PC-9 (cell line): ENCODE measurements around the gene RAPSN. TPM values are rescaled to one million over a fixed set of nuclear protein-coding genes. Genes with fewer than 3 reads are reported as not detected.
"Not testable (repeated sequence)": the region's sequence is repeated elsewhere in the genome, so short reads cannot be mapped to it uniquely, and the experiment has no call there.

Source experiments
- BruUV-seq: library from RNA; stranded (reverse); fragments of 400-500 nt; replicated peaks from 2 replicates; lab custom pipeline; 2021; lab: Mats Ljungman, UMichigan
- CTCF ChIA-PET: fragments of 300-600 bp; sonication (Branson Sonifier 250); formaldehyde crosslinking; loops from one replicate; lab custom pipeline; 2022; ENCODE audit warnings: antibody characterized with exemption; lab: Charles Lee
- POLR2A ChIA-PET: fragments of 300-600 bp; sonication (Branson Sonifier 250); formaldehyde crosslinking; loops from one replicate; lab custom pipeline; 2022; ENCODE audit warnings: antibody characterized with exemption; ENCODE audit not compliant: unreplicated experiment; lab: Charles Lee
- DNase-seq, 2 experiments: peaks; one replicate each; pipeline versions ENCODE4 v3.0.0 to v3.0.0-alpha.2; 2015 to 2022; ENCODE audit warnings: mixed read lengths in 1 of 2
- H2AFZ ChIP-seq: fragments of 200-600 bp; sonication (generic); 2 replicates; pipeline ENCODE4 v1.8.1; 2017; ENCODE audit warnings: antibody characterized with exemption
- H3F3A ChIP-seq: fragments of 200-600 bp; sonication (generic); 2 replicates; pipeline ENCODE4 v1.8.1; 2017; ENCODE audit warnings: antibody characterized with exemption, mild to moderate bottlenecking, low read depth; ENCODE audit not compliant: insufficient read depth
- H3K27ac ChIP-seq: fragments of 200-600 bp; sonication (generic); 2 replicates; pipeline ENCODE4 v1.6.1; 2016; ENCODE audit warnings: mixed run types
- H3K27me3 ChIP-seq: fragments of 200-600 bp; sonication (generic); 2 replicates; pipeline ENCODE4 v1.6.1; 2016; ENCODE audit warnings: low read depth, mixed run types; ENCODE audit not compliant: insufficient read depth
- H3K36me3 ChIP-seq: fragments of 200-600 bp; sonication (generic); 2 replicates; pipeline ENCODE4 v1.6.1; 2016; ENCODE audit warnings: low read depth, mixed run types
- H3K4me1 ChIP-seq: fragments of 200-600 bp; sonication (generic); replicated peaks from 2 replicates; pipeline ENCODE4 v1.6.1; 2016; ENCODE audit warnings: mixed run types; ENCODE audit not compliant: insufficient read depth
- H3K4me2 ChIP-seq: fragments of 200-600 bp; sonication (generic); 2 replicates; pipeline ENCODE4 v1.6.1; 2017; ENCODE audit warnings: mixed run types
- H3K4me3 ChIP-seq: fragments of 200-600 bp; sonication (generic); 2 replicates; pipeline ENCODE4 v1.6.1; 2016; ENCODE audit warnings: mixed run types
- H3K79me2 ChIP-seq: fragments of 200-600 bp; sonication (generic); 2 replicates; pipeline ENCODE4 v1.6.1; 2017; ENCODE audit warnings: low read depth, mixed run types
- H3K9me2 ChIP-seq: fragments of 200-600 bp; sonication (generic); 2 replicates; pipeline ENCODE4 v1.8.1; 2017; ENCODE audit warnings: mild to moderate bottlenecking; ENCODE audit not compliant: insufficient read depth
- H3K9me3 ChIP-seq: fragments of 200-600 bp; sonication (generic); 2 replicates; pipeline ENCODE4 v1.8.1; 2016; ENCODE audit warnings: low read depth; ENCODE audit not compliant: insufficient read depth
- H4K20me1 ChIP-seq: fragments of 200-600 bp; sonication (generic); 2 replicates; pipeline ENCODE4 v1.8.1; 2017; ENCODE audit not compliant: insufficient read depth
- EZH2 ChIP-seq: fragments of 200-600 bp; sonication (generic); IDR thresholded peaks from 2 replicates; pipeline ENCODE4 v1.8.0; 2017; ENCODE audit warnings: antibody characterized with exemption, low read depth
- intact Hi-C: fragments of 100-400 bp; cut with micrococcal nuclease; formaldehyde crosslinking; loops from one replicate; pipeline ENCODE4 v1.10.0; 2022; ENCODE audit not compliant: unreplicated experiment
- total RNA-seq: library from RNA; stranded (reverse); gene quantifications from 2 replicates; pipeline ENCODE4 v1.2.3, GENCODE V29; 2021
- TF ChIP-seq, protein P1 (sequence below): fragments of 200-600 bp; sonication (generic); conservative IDR thresholded peaks from 2 replicates; pipeline ENCODE4 v1.6.1; 2017; ENCODE audit warnings: mixed run types, antibody characterized with exemption, mild to moderate bottlenecking, moderate library complexity

Gene RAPSN
- total RNA-seq, 1 experiment from 2014 or later, result 7.3 TPM

DNA sequence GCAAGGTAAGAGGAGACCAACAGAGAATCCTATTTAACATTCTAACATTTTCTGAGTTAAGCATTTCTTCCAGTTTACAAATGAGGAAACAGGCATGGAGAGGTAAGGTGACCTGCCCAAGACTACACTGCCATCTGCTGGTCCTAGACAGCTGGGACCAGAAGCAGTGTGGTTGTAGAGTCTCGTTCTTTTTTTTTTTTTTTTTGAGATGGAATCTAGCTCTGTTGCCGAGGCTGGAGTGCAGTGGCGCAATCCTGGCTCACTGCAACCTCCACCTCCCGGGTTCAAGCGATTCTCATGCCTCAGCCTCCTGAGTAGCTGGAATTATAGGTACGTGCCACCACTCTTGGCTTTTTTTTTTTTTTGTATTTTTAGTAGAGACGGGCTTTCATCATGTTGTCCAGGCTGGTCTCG, 5.3 kb upstream of the RAPSN start:
- not testable (repeated sequence) for H4K20me1 ChIP-seq, H3K4me1 ChIP-seq, H3K4me2 ChIP-seq, H3K4me3 ChIP-seq, H3K9me2 ChIP-seq, H3K9me3 ChIP-seq, BruUV-seq, H3K27me3 ChIP-seq, H3K36me3 ChIP-seq, H3K79me2 ChIP-seq, H3K27ac ChIP-seq, H2AFZ ChIP-seq
- TF ChIP-seq, protein P1, sequence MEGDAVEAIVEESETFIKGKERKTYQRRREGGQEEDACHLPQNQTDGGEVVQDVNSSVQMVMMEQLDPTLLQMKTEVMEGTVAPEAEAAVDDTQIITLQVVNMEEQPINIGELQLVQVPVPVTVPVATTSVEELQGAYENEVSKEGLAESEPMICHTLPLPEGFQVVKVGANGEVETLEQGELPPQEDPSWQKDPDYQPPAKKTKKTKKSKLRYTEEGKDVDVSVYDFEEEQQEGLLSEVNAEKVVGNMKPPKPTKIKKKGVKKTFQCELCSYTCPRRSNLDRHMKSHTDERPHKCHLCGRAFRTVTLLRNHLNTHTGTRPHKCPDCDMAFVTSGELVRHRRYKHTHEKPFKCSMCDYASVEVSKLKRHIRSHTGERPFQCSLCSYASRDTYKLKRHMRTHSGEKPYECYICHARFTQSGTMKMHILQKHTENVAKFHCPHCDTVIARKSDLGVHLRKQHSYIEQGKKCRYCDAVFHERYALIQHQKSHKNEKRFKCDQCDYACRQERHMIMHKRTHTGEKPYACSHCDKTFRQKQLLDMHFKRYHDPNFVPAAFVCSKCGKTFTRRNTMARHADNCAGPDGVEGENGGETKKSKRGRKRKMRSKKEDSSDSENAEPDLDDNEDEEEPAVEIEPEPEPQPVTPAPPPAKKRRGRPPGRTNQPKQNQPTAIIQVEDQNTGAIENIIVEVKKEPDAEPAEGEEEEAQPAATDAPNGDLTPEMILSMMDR, result peak; percentile 79
- intact Hi-C loops, result loop anchor here (1.0 to 5.0 kb wide), 3 partner anchors 80 to 163 kb away; no protein-coding TSS in a partner anchor
- POLR2A ChIA-PET, result interaction anchor here (0.7 kb wide), 1 partner anchor 35 kb away, joined by 4 read pairs; no protein-coding TSS in a partner anchor
- DNase-seq, result peak; percentile 67 to 72
- H3F3A ChIP-seq, result peaks cover 19% of the 10 kb centered on the region; the same call in 1 of the 2 replicates
- CTCF ChIA-PET, result interaction anchor here (0.5 to 1.6 kb wide), 14 partner anchors 12 to 1394 kb away, joined by 3 to 14 read pairs (median 5); partner anchors contain the start of gene CSTPP1

- Histone ChIP-seq H3K9me3 (no peaks in the 10 kb centered on the region), H4K20me1 (no peaks in the 10 kb centered on the region), H3K27ac (no peak overlapping the region), H3K36me3 (no peaks in the 10 kb centered on the region), H3K4me2 (no peak overlapping the region), H3K9me2 (no peaks in the 10 kb centered on the region), H3K4me1 (no peaks in the 10 kb centered on the region), H3F3A (peaks cover 12% of the 10 kb centered on the region; the same call in 1 of the 2 replicates), H3K27me3 (no peaks in the 10 kb centered on the region), H2AFZ (no peak overlapping the region), H3K79me2 (no peaks in the 10 kb centered on the region), H3K4me3 (no peak overlapping the region)
- TF ChIP-seq, protein P1, result no peak
- TF ChIP-seq EZH2, result no peak
- DNase-seq, result no peak
- BruUV-seq, result no TSS peak
- ChIA-PET POLR2A (no interaction called here), CTCF (interaction anchor here (0.7 to 1.6 kb wide), 2 partner anchors 59 to 332 kb away, joined by 9 to 14 read pairs; no protein-coding TSS in a partner anchor)
- intact Hi-C loops, result loop anchor here (5.0 kb wide), 1 partner anchor 164 kb away; no protein-coding TSS in a partner anchor
Measured at GRCh38 chr11:47453365-47453764, 4.4 kb upstream of the RAPSN start.

GRCh38 chr11:47451990-47452389, 3.1 kb upstream of the RAPSN start:
- no peaks in the 10 kb centered on the region for H4K20me1 ChIP-seq
- TF ChIP-seq, protein P1, result no peak
- no peak for TF ChIP-seq EZH2
- ChIA-PET CTCF (no interaction called here), POLR2A (no interaction called here)
- no peaks in the 10 kb centered on the region for H3K27me3 ChIP-seq
- no peak overlapping the region for H3K27ac ChIP-seq
- peaks cover 12% of the 10 kb centered on the region; the same call in 1 of the 2 replicates for H3F3A ChIP-seq
- H3K36me3 ChIP-seq, result no peaks in the 10 kb centered on the region
- no peak for DNase-seq
- H3K4me2 ChIP-seq, result no peak overlapping the region
- H3K9me2 ChIP-seq, result no peaks in the 10 kb centered on the region
- H3K4me3 ChIP-seq, result no peak overlapping the region
- H3K4me1 ChIP-seq, result no peaks in the 10 kb centered on the region
- H2AFZ ChIP-seq, result no peak overlapping the region
- no peaks in the 10 kb centered on the region for H3K79me2 ChIP-seq
- H3K9me3 ChIP-seq, result no peaks in the 10 kb centered on the region
- BruUV-seq, result no TSS peak
- intact Hi-C loops, result loop anchor here (5.0 kb wide), 1 partner anchor 165 kb away; no protein-coding TSS in a partner anchor
